Measurements from ENCODE around the gene DXO. TPM values are rescaled to one million over a fixed set of nuclear protein-coding genes. Genes with fewer than 3 reads are reported as not detected.

Gene DXO
- total and polyA plus RNA-seq, 2 of the 13 experiments (the other 11 are each of a cell fraction or from before 2014, with no cell fraction given): 18.6 to 26.2 TPM

DNA sequence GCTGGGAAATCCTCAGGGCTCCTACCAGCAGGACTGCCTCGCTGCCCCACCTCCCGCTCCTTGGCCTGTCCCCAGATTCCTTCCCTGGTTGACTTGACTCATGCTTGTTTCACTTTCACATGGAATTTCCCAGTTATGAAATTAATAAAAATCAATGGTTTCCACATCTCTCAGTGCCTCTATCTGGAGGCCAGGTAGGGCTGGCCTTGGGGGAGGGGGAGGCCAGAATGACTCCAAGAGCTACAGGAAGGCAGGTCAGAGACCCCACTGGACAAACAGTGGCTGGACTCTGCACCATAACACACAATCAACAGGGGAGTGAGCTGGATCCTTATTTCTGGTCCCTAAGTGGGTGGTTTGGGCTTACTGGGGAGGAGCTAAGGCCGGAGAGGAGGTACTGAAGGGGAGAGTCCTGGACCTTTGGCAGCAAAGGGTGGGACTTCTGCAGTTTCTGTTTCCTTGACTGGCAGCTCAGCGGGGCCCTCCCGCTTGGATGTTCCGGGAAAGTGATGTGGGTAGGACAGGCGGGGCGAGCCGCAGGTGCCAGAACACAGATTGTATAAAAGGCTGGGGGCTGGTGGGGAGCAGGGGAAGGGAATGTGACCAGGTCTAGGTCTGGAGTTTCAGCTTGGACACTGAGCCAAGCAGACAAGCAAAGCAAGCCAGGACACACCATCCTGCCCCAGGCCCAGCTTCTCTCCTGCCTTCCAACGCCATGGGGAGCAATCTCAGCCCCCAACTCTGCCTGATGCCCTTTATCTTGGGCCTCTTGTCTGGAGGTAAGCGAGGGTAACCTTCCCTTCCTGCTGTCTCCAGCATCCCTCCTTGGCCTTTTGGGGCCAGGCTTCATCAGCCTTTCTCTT lies 26.2 kb downstream of the DXO start, which contains the start of gene CFB (continued):
- TF ChIP-seq, protein P1, sequence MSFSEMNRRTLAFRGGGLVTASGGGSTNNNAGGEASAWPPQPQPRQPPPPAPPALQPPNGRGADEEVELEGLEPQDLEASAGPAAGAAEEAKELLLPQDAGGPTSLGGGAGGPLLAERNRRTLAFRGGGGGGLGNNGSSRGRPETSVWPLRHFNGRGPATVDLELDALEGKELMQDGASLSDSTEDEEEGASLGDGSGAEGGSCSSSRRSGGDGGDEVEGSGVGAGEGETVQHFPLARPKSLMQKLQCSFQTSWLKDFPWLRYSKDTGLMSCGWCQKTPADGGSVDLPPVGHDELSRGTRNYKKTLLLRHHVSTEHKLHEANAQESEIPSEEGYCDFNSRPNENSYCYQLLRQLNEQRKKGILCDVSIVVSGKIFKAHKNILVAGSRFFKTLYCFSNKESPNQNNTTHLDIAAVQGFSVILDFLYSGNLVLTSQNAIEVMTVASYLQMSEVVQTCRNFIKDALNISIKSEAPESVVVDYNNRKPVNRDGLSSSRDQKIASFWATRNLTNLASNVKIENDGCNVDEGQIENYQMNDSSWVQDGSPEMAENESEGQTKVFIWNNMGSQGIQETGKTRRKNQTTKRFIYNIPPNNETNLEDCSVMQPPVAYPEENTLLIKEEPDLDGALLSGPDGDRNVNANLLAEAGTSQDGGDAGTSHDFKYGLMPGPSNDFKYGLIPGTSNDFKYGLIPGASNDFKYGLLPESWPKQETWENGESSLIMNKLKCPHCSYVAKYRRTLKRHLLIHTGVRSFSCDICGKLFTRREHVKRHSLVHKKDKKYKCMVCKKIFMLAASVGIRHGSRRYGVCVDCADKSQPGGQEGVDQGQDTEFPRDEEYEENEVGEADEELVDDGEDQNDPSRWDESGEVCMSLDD (CRISPR knock-in tag; IDR thresholded peaks at IDR 0.05; ENCODE audit: borderline replicate concordance): 0 out of 2 replicates have a peak, but pooled peaks have one; percentile 55
- TF ChIP-seq TCF7L2 (IDR thresholded peaks at IDR 0.05; ENCODE audit: low read depth, low read length): no peak
- TF ChIP-seq, protein P2, sequence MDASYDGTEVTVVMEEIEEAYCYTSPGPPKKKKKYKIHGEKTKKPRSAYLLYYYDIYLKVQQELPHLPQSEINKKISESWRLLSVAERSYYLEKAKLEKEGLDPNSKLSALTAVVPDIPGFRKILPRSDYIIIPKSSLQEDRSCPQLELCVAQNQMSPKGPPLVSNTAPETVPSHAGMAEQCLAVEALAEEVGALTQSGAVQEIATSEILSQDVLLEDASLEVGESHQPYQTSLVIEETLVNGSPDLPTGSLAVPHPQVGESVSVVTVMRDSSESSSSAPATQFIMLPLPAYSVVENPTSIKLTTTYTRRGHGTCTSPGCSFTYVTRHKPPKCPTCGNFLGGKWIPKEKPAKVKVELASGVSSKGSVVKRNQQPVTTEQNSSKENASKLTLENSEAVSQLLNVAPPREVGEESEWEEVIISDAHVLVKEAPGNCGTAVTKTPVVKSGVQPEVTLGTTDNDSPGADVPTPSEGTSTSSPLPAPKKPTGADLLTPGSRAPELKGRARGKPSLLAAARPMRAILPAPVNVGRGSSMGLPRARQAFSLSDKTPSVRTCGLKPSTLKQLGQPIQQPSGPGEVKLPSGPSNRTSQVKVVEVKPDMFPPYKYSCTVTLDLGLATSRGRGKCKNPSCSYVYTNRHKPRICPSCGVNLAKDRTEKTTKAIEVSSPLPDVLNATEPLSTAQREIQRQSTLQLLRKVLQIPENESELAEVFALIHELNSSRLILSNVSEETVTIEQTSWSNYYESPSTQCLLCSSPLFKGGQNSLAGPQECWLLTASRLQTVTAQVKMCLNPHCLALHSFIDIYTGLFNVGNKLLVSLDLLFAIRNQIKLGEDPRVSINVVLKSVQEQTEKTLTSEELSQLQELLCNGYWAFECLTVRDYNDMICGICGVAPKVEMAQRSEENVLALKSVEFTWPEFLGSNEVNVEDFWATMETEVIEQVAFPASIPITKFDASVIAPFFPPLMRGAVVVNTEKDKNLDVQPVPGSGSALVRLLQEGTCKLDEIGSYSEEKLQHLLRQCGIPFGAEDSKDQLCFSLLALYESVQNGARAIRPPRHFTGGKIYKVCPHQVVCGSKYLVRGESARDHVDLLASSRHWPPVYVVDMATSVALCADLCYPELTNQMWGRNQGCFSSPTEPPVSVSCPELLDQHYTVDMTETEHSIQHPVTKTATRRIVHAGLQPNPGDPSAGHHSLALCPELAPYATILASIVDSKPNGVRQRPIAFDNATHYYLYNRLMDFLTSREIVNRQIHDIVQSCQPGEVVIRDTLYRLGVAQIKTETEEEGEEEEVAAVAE (CRISPR knock-in tag; IDR thresholded peaks at IDR 0.05; ENCODE audit: borderline replicate concordance): peak; percentile 61; the same call in 1 of the 2 replicates
- TF ChIP-seq, protein P3, sequence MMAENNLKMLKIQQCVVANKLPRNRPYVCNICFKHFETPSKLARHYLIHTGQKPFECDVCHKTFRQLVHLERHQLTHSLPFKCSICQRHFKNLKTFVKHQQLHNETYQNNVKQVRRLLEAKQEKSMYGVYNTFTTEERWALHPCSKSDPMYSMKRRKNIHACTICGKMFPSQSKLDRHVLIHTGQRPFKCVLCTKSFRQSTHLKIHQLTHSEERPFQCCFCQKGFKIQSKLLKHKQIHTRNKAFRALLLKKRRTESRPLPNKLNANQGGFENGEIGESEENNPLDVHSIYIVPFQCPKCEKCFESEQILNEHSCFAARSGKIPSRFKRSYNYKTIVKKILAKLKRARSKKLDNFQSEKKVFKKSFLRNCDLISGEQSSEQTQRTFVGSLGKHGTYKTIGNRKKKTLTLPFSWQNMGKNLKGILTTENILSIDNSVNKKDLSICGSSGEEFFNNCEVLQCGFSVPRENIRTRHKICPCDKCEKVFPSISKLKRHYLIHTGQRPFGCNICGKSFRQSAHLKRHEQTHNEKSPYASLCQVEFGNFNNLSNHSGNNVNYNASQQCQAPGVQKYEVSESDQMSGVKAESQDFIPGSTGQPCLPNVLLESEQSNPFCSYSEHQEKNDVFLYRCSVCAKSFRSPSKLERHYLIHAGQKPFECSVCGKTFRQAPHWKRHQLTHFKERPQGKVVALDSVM (CRISPR knock-in tag; IDR thresholded peaks at IDR 0.05): peak; percentile 100
- peak; percentile 53; the same call in 1 of the 2 replicates for TF ChIP-seq ZMYM3 (CRISPR knock-in tag; IDR thresholded peaks at IDR 0.05)
- 0 out of 2 replicates have a peak, but pooled peaks have one; percentile 79 for TF ChIP-seq ZMAT3 (CRISPR knock-in tag; conservative IDR thresholded peaks at IDR 0.05)
- no peak for TF ChIP-seq ZNF496 (CRISPR knock-in tag; IDR thresholded peaks at IDR 0.05; ENCODE audit: insufficient replicate concordance)
- no peak for TF ChIP-seq MATR3 (CRISPR knock-in tag; IDR thresholded peaks at IDR 0.05)
- peak; percentile 59 for TF ChIP-seq ARNTL (CRISPR knock-in tag; IDR thresholded peaks at IDR 0.05)
- TF ChIP-seq ZNF563 (CRISPR knock-in tag; IDR thresholded peaks at IDR 0.05): no peak
- no peak for TF ChIP-seq ZMYM2 (CRISPR knock-in tag; IDR thresholded peaks at IDR 0.05)
- TF ChIP-seq NFRKB (IDR thresholded peaks at IDR 0.05): no peak
- peak; percentile 94 for TF ChIP-seq ZC3H13 (CRISPR knock-in tag; IDR thresholded peaks at IDR 0.05)
- TF ChIP-seq ZNF672 (CRISPR knock-in tag; IDR thresholded peaks at IDR 0.05): no peak
- TF ChIP-seq ZNF569 (CRISPR knock-in tag; IDR thresholded peaks at IDR 0.05; ENCODE audit: borderline replicate concordance): peak; percentile 45; the same call in 1 of the 2 replicates
- TF ChIP-seq ZBTB38 (CRISPR knock-in tag; IDR thresholded peaks at IDR 0.05): peak; percentile 66; the same call in 1 of the 2 replicates
- peak; percentile 97 for TF ChIP-seq GATAD2A (CRISPR knock-in tag; IDR thresholded peaks at IDR 0.05)
- peak; percentile 91 for TF ChIP-seq ZNF501 (CRISPR knock-in tag; IDR thresholded peaks at IDR 0.05)
- peak; percentile 74 for TF ChIP-seq SP2 (CRISPR knock-in tag; IDR thresholded peaks at IDR 0.05)
- peak; percentile 83; the same call in 1 of the 2 replicates for TF ChIP-seq MAF1 (CRISPR knock-in tag; IDR thresholded peaks at IDR 0.05; ENCODE audit: borderline replicate concordance)
- TF ChIP-seq SMYD3 (CRISPR knock-in tag; IDR thresholded peaks at IDR 0.05): peak; percentile 36; the same call in 1 of the 2 replicates

Data from HepG2 (cell line).